GM20000 (cell line): ENCODE data around the gene DCLK2.
"Not testable (repeated sequence)": the region's sequence is repeated elsewhere in the genome, so short reads cannot be mapped to it uniquely, and the experiment has no call there.

ENCODE experiments used
- DNase-seq: peaks from one replicate; pipeline ENCODE4 v3.0.0; 2012; ENCODE audit warnings: low spot score
- TF ChIP-seq, protein P1 (sequence below): IDR thresholded peaks from 2 replicates; pipeline ENCODE4 v1.5.1; 2012; ENCODE audit warnings: mild to moderate bottlenecking, control low read depth; ENCODE audit errors: extremely low read depth, missing control alignments

The DCLK2 gene

DNA sequence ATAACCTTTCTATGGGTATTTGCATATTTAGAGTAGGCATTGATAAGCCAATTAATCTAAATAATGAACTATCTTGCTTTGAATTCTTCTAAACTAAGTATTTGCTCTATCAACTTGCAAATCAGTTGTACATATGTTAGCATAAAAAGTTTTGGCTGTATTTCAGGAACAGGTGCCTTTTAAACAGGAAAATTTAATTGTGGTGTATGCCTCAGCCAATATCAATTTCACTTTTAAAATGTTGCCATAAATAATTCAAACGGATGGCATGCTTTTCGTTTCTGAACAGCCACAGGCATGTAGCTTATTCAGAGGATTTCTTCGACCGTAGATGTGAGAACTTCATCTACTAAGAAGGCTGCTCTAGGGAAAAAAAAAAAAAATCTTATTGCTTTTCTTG is 99.9 kb downstream of the DCLK2 start:
- TF ChIP-seq, protein P1, sequence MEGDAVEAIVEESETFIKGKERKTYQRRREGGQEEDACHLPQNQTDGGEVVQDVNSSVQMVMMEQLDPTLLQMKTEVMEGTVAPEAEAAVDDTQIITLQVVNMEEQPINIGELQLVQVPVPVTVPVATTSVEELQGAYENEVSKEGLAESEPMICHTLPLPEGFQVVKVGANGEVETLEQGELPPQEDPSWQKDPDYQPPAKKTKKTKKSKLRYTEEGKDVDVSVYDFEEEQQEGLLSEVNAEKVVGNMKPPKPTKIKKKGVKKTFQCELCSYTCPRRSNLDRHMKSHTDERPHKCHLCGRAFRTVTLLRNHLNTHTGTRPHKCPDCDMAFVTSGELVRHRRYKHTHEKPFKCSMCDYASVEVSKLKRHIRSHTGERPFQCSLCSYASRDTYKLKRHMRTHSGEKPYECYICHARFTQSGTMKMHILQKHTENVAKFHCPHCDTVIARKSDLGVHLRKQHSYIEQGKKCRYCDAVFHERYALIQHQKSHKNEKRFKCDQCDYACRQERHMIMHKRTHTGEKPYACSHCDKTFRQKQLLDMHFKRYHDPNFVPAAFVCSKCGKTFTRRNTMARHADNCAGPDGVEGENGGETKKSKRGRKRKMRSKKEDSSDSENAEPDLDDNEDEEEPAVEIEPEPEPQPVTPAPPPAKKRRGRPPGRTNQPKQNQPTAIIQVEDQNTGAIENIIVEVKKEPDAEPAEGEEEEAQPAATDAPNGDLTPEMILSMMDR, result no peak
- no peak for DNase-seq

DNA sequence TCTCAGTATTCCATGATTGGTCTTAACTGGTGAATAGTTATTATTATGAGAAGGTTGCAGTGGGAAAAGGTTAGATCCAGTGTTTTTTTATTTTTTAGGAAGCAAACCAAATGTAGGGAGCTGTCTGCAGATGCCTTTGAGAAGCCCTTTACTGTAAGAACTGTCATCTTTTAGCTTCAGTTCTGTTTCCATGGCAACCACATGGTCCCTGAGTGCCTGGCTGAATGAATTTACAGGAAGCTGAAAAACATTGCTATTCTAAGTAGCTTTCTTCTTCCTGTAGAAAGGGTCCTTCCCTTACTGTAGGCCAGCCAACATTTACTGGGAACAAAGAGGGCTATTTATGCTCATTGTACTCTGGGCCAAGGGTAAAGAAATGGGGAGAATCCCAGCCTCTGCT is 103.3 kb downstream of the DCLK2 start:
- DNase-seq, result no peak
- TF ChIP-seq, protein P1, result no peak

DNA sequence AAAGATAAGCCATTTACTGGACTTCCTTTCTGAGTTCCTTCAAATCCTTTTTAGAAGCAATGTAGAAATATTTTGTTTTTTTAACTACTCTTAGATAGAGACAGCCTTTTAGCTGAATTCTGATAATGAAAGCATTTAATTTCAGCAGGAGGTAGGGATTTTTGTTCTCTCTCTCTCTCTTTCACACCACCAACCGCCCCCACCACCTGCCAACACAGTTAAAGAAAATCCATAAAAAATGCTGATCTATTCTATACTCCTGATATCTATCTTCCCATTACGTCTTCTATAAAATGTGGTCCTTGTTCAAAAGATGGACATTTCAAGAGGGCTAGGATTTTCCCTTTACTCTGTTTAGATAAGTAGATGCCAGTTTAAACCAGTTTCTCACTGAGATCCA is 104.5 kb downstream of the DCLK2 start:
- TF ChIP-seq, protein P1, result no peak
- DNase-seq, result no peak

DNA sequence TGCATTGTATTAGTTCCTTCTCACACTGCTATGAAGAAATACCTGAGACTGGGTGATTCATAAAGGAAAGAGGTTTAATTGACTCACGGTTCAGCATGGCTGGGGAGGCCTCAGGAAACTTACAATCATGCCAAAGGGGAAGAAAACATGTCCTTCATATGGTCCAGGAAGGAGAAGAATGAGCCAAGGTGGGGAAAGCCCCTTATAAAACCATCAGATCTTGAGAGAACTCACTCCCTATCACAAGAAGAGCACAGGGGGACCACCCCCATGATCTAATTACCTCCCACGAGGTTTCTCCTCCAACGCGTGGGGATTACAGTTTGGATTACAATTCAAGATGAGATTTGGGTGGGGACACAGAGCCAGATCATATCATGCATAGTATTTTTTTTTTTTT is 106.8 kb downstream of the DCLK2 start:
- not testable (repeated sequence) for DNase-seq

DNA sequence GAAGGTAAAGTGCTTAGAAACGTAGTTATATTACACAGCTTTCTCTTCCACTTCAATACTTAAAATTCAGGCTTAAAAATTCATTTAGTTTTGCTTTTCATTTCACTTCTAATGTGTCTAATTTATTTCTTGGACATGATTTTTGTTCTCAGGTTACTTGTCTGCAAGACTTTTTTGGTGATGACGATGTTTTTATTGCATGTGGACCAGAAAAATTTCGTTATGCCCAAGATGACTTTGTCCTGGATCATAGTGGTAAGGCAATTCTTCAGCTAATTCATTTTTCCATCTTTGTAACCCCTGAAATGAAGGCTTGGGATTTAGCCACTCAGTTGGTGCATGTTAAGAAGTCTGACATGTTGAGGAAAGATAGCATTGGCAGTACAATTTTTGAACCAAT is 114.7 kb downstream of the DCLK2 start:
- DNase-seq, result no peak
- TF ChIP-seq, protein P1, result no peak

DNA sequence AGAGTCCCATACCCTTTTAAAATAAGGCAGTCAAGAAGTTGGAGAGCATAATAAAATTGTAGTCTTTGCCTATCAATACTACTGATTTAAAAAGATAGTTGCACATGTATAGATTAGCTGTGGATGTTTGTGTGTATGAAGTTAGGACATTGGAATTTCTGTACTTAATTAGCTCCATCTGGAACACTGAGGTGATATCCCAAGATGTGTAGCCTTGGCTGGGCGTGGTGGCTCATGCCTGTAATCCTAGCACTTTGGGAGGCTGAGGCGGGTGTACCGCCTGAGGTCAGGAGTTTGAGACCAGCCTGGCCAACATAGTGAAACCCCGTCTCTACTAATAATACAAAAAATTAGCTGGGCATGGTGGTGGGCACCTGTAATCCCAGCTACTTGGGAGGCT is 119.0 kb downstream of the DCLK2 start:
- not testable (repeated sequence) for DNase-seq

DNA sequence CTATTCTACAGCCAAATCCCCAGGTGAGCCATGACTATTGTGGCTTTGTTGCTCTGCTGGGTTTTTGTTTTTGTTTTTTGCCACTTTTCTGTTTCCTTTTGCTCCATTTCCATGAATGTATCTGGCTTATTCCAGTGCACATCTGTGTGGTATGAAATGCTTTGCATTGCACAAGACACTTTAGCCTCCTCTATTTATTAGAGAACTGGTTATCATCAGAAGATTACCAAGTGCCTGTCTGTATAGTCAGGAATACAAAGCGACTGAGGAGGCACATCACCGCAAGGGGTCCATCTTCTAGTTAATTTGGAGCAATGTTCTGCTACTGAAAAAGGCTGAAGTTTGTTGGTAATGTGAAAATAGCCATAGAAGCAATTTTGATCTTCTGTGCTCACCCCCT is 120.8 kb downstream of the DCLK2 start:
- no peak for DNase-seq
- TF ChIP-seq, protein P1, result no peak

DNA sequence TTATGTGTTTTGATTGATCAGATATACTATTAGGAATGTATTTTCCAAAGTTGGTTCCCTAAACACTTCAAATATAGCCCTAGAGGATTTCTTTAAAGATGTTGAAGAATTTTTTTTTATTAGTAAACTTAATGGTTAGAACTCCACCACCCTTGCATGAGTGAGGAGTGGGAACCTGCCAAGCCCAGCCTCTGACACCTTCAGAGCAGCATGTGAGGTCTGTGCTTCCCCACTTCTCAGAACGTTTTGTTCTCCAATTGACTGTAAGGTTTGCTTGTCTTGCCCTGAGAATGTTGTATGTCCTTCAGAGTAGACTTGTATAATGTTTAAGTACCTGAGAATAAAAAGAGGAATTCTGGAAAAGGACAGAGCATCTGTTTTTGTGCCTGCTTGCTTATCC is 126.8 kb downstream of the DCLK2 start:
- DNase-seq, result no peak
- TF ChIP-seq, protein P1, result no peak

DNA sequence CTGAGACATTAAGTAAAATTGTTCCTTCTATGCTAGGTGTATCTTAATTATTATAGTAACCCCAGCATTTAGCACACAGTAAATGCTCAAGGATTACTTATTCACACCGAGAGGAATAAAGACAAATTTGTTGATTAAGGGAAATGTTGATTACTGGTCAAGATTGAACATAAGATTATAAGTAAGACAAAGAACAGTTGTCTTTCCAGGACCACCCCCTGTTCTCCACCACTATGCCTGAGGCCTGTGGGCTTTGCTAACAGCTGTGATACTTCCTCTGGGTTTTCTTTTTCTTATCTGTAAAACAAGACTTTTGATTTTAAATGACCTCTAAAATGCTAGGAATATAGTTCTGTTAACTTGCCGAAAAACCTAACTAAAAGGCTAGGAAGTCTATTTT is 128.0 kb downstream of the DCLK2 start:
- no peak for DNase-seq
- TF ChIP-seq, protein P1, result no peak
